ENCODE measurements around the gene OR4D2. TPM values are rescaled to one million over a fixed set of nuclear protein-coding genes. Genes with fewer than 3 reads are reported as not detected.

Gene OR4D2
- total RNA-seq, 1 experiment from 2014 or later: not detected

GRCh38 chr17:58158181-58158580 lies 8.6 kb upstream of the OR4D2 start:
- intact Hi-C loops (cut with micrococcal nuclease): no loop called here
- Mint-ChIP-seq H3K27ac (ENCODE audit: low read depth, unreplicated experiment) (no peak overlapping the region), H3K9me3 (ENCODE audit: unreplicated experiment) (no peaks in the 10 kb centered on the region), H3K27me3 (ENCODE audit: insufficient read depth, unreplicated experiment) (peaks cover 88% of the 10 kb centered on the region), H3K4me1 (ENCODE audit: insufficient read depth, unreplicated experiment) (no peaks in the 10 kb centered on the region), H3K36me3 (ENCODE audit: insufficient read depth, unreplicated experiment) (no peaks in the 10 kb centered on the region), H3K4me3 (ENCODE audit: unreplicated experiment) (no peak overlapping the region)
- no peak for TF ChIP-seq CTCF (IDR thresholded peaks at IDR 0.05; ENCODE audit: unreplicated experiment)
- no TSS peak for BruUV-seq (replicated peaks)
- ChIA-PET CTCF (no interaction called here), POLR2A (no interaction called here)
- DNase-seq (ENCODE audit: unreplicated experiment): no peak

GRCh38 chr17:58161566-58161965 lies 5.2 kb upstream of the OR4D2 start:
- Mint-ChIP-seq H3K9me3 (ENCODE audit: unreplicated experiment) (no peaks in the 10 kb centered on the region), H3K4me3 (ENCODE audit: unreplicated experiment) (no peak overlapping the region), H3K36me3 (ENCODE audit: insufficient read depth, unreplicated experiment) (no peaks in the 10 kb centered on the region), H3K4me1 (ENCODE audit: insufficient read depth, unreplicated experiment) (no peaks in the 10 kb centered on the region), H3K27ac (ENCODE audit: low read depth, unreplicated experiment) (no peak overlapping the region), H3K27me3 (ENCODE audit: insufficient read depth, unreplicated experiment) (peaks cover 77% of the 10 kb centered on the region)
- intact Hi-C loops (cut with micrococcal nuclease): no loop called here
- POLR2A ChIA-PET: no interaction called here
- DNase-seq (ENCODE audit: unreplicated experiment): no peak
- CTCF ChIA-PET: no interaction called here
- TF ChIP-seq CTCF (IDR thresholded peaks at IDR 0.05; ENCODE audit: unreplicated experiment): no peak
- no TSS peak for BruUV-seq (replicated peaks)

GRCh38 chr17:58165981-58166380 lies 801 bp upstream of the OR4D2 start:
- no TSS peak for BruUV-seq (replicated peaks)
- no peak for DNase-seq (ENCODE audit: unreplicated experiment)
- CTCF ChIA-PET: no interaction called here
- intact Hi-C loops (cut with micrococcal nuclease): no loop called here
- Mint-ChIP-seq H3K27me3 (ENCODE audit: insufficient read depth, unreplicated experiment) (peaks cover 89% of the 10 kb centered on the region), H3K9me3 (ENCODE audit: unreplicated experiment) (peaks cover 7% of the 10 kb centered on the region), H3K27ac (ENCODE audit: low read depth, unreplicated experiment) (no peak overlapping the region), H3K4me3 (ENCODE audit: unreplicated experiment) (no peak overlapping the region), H3K4me1 (ENCODE audit: insufficient read depth, unreplicated experiment) (no peaks in the 10 kb centered on the region), H3K36me3 (ENCODE audit: insufficient read depth, unreplicated experiment) (no peaks in the 10 kb centered on the region)
- TF ChIP-seq CTCF (IDR thresholded peaks at IDR 0.05; ENCODE audit: unreplicated experiment): no peak
- POLR2A ChIA-PET: no interaction called here

- POLR2A ChIA-PET: interaction anchor here (0.7 to 1.1 kb wide), 2 partner anchors 11 to 16 kb away, joined by 3 to 4 read pairs; no protein-coding TSS in a partner anchor
- no TSS peak for BruUV-seq (replicated peaks)
- peaks cover 94% of the 10 kb centered on the region for H3K27me3 Mint-ChIP-seq (ENCODE audit: insufficient read depth, unreplicated experiment)
- no peak overlapping the region for H3K27ac Mint-ChIP-seq (ENCODE audit: low read depth, unreplicated experiment)
- TF ChIP-seq CTCF (IDR thresholded peaks at IDR 0.05; ENCODE audit: unreplicated experiment): no peak
- CTCF ChIA-PET: interaction anchor here (0.8 kb wide), 1 partner anchor 200 kb away, joined by 3 read pairs; no protein-coding TSS in a partner anchor
- DNase-seq (ENCODE audit: unreplicated experiment): no peak
- peaks cover 7% of the 10 kb centered on the region for H3K9me3 Mint-ChIP-seq (ENCODE audit: unreplicated experiment)
- H3K4me3 Mint-ChIP-seq (ENCODE audit: unreplicated experiment): no peak overlapping the region
- H3K4me1 Mint-ChIP-seq (ENCODE audit: insufficient read depth, unreplicated experiment): no peaks in the 10 kb centered on the region
- no peaks in the 10 kb centered on the region for H3K36me3 Mint-ChIP-seq (ENCODE audit: insufficient read depth, unreplicated experiment)
- intact Hi-C loops (cut with micrococcal nuclease): no loop called here
Measured at GRCh38 chr17:58170622-58171021, 3.8 kb downstream of the OR4D2 start.
